GM06990 (cell line): Measurements from ENCODE around the gene PHTF1.

ENCODE experiments used
- DNase-seq: peaks from one replicate; pipeline ENCODE4 v3.0.0-alpha.2; 2011; ENCODE audit not compliant: insufficient read length; ENCODE audit errors: extremely low read depth
- H3K27me3 ChIP-seq: replicated peaks from 2 replicates; pipeline ENCODE4 v1.6.0; 2011; ENCODE audit warnings: low read length; ENCODE audit not compliant: control insufficient read depth, insufficient read depth
- H3K36me3 ChIP-seq: 2 replicates; pipeline ENCODE4 v1.5.1; 2011; ENCODE audit warnings: low read length; ENCODE audit not compliant: control insufficient read depth, insufficient read depth
- H3K4me3 ChIP-seq: replicated peaks from 2 replicates; pipeline ENCODE4 v1.5.1; 2011; ENCODE audit warnings: low read depth, mild to moderate bottlenecking, control low read depth, low read length
- CTCF ChIP-seq: IDR thresholded peaks from 2 replicates; pipeline ENCODE4 v1.5.1; 2011; ENCODE audit warnings: low read length, control low read depth, mild to moderate bottlenecking, inconsistent platforms; ENCODE audit not compliant: insufficient read depth, poor library complexity, severe bottlenecking

PHTF1 gene

GRCh38 chr1:113759333-113760101 lies at the start of gene PHTF1:
PHTF1 (minus strand) TSS chr1:113759486; CDS start chr1:113758703, 783 bp downstream.
- Histone ChIP-seq H3K36me3 (no peaks in the 10 kb centered on the region), H3K4me3 (peak within 1 kb of the TSS; percentile 76), H3K27me3 (no peaks in the 10 kb centered on the region)
- TF ChIP-seq CTCF: no peak
- DNase-seq: peak; percentile 89

GRCh38 chr1:113808450-113809195 lies 49.3 kb upstream of the PHTF1 start:
- no peak for TF ChIP-seq CTCF
- no peak for DNase-seq
- H3K4me3 ChIP-seq: no peak overlapping the region
- no peaks in the 10 kb centered on the region for H3K36me3 ChIP-seq
- no peaks in the 10 kb centered on the region for H3K27me3 ChIP-seq

GRCh38 chr1:113805639-113806038 lies 46.4 kb upstream of the PHTF1 start:
- DNase-seq: no peak
- no peaks in the 10 kb centered on the region for H3K27me3 ChIP-seq
- no peaks in the 10 kb centered on the region for H3K36me3 ChIP-seq
- TF ChIP-seq CTCF: no peak
- H3K4me3 ChIP-seq: no peak overlapping the region

- no peak overlapping the region for H3K4me3 ChIP-seq
- no peaks in the 10 kb centered on the region for H3K27me3 ChIP-seq
- no peaks in the 10 kb centered on the region for H3K36me3 ChIP-seq
- DNase-seq: no peak
- TF ChIP-seq CTCF: no peak
Observed at GRCh38 chr1:113805256-113805531, 45.9 kb upstream of the PHTF1 start.

GRCh38 chr1:113804421-113805255 lies 45.4 kb upstream of the PHTF1 start:
- Histone ChIP-seq H3K4me3 (no peak overlapping the region), H3K36me3 (no peaks in the 10 kb centered on the region), H3K27me3 (no peaks in the 10 kb centered on the region)
- DNase-seq: no peak
- TF ChIP-seq CTCF: no peak
